Upper lobe of left lung (tissue), 4 donors: ENCODE measurements around the gene CDC25A.

Source experiments
- POLR2AphosphoS5 ChIP-seq, 2 donors: sonication (generic); formaldehyde crosslinking; IDR thresholded peaks; one replicate each; pipeline ENCODE4 v1.5.1; 2017; ENCODE audit warnings: antibody characterized with exemption in 2 of 2
- TF ChIP-seq, protein P1 (sequence below), 6 experiments: fragments of 450-650 bp in 4 of 6; fragments of 200-600 bp in 2 of 6; sonication (generic) in 2 of 6; IDR thresholded peaks; one replicate each; pipeline ENCODE4 v1.5.1; 2016 to 2019; ENCODE audit warnings: antibody characterized with exemption in 6 of 6

DNA sequence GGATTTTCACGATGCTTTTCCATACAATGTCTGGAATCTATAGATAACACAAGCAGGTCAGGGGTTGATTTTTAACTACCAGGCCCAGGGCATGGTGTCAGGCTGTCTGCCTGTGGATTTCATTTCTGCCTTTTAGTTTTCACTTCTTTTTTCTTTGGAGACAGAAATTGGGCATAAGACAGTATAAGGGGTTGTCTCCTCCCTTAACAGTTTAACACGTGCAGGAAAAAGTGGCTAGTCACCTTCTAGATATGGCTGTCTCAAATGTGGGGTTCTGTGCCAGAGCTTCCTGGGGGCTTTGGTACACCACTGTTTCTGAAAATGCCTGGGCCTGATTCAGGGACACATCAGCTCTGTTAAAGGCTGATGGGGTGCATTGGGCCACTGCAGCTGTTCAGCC, 45.3 kb upstream of the CDC25A start:
- TF ChIP-seq, protein P1, sequence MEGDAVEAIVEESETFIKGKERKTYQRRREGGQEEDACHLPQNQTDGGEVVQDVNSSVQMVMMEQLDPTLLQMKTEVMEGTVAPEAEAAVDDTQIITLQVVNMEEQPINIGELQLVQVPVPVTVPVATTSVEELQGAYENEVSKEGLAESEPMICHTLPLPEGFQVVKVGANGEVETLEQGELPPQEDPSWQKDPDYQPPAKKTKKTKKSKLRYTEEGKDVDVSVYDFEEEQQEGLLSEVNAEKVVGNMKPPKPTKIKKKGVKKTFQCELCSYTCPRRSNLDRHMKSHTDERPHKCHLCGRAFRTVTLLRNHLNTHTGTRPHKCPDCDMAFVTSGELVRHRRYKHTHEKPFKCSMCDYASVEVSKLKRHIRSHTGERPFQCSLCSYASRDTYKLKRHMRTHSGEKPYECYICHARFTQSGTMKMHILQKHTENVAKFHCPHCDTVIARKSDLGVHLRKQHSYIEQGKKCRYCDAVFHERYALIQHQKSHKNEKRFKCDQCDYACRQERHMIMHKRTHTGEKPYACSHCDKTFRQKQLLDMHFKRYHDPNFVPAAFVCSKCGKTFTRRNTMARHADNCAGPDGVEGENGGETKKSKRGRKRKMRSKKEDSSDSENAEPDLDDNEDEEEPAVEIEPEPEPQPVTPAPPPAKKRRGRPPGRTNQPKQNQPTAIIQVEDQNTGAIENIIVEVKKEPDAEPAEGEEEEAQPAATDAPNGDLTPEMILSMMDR (IDR thresholded peaks at IDR 0.05): no peak
- no peak for TF ChIP-seq POLR2AphosphoS5 (IDR thresholded peaks at IDR 0.05)
